Fibroblast of lung (primary cell): Measurements from ENCODE around the gene C9orf72. TPM values are rescaled to one million over a fixed set of nuclear protein-coding genes. Genes with fewer than 3 reads are reported as not detected.

ENCODE experiments used
- DNase-seq, 2 donors: peaks; one replicate each; pipeline versions ENCODE4 v3.0.0 to v3.0.0-alpha.2; 2010; ENCODE audit warnings: low read depth in 2 of 2
- H2AFZ ChIP-seq: 2 replicates; pipeline ENCODE4 v1.5.1; 2012; ENCODE audit warnings: low read length, control low read depth, inconsistent platforms
- H3K27ac ChIP-seq: 2 replicates; pipeline ENCODE4 v1.5.1; 2011; ENCODE audit warnings: low read length, control low read depth; ENCODE audit not compliant: insufficient read depth
- H3K27me3 ChIP-seq: 2 replicates; pipeline ENCODE4 v1.5.1; 2011; ENCODE audit warnings: mild to moderate bottlenecking, low read length; ENCODE audit not compliant: control insufficient read depth, insufficient read depth
- H3K36me3 ChIP-seq: 2 replicates; pipeline ENCODE4 v1.5.1; 2011; ENCODE audit warnings: low read length; ENCODE audit not compliant: control insufficient read depth, insufficient read depth
- H3K4me1 ChIP-seq: 2 replicates; pipeline ENCODE4 v1.5.1; 2011; ENCODE audit warnings: low read length; ENCODE audit not compliant: control insufficient read depth, insufficient read depth; ENCODE audit errors: extremely low read depth
- H3K4me2 ChIP-seq: 2 replicates; pipeline ENCODE4 v1.5.1; 2011; ENCODE audit warnings: low read length, control low read depth; ENCODE audit not compliant: insufficient read depth; ENCODE audit errors: extremely low read depth
- H3K4me3 ChIP-seq, 4 experiments: fragments of 200-600 bp in 1 of 4; sonication (generic) in 1 of 4; replicated peaks in 1 of 4; 2 replicates each; pipeline ENCODE4 v1.5.1; 2011 to 2016; ENCODE audit warnings: low read length in 4 of 4, low read depth in 3 of 4, mild to moderate bottlenecking in 3 of 4, control low read depth in 2 of 4, inconsistent platforms in 1 of 4, mixed read lengths in 1 of 4; ENCODE audit not compliant: insufficient read depth in 1 of 4; ENCODE audit errors: control extremely low read depth in 1 of 4
- H3K79me2 ChIP-seq: 2 replicates; pipeline ENCODE4 v1.5.1; 2012; ENCODE audit warnings: mild to moderate bottlenecking, low read length, inconsistent platforms; ENCODE audit not compliant: control insufficient read depth, insufficient read depth
- H3K9ac ChIP-seq: 2 replicates; pipeline ENCODE4 v1.5.1; 2011; ENCODE audit warnings: mild to moderate bottlenecking, low read length, control low read depth; ENCODE audit not compliant: insufficient read depth
- H3K9me3 ChIP-seq: 2 replicates; pipeline ENCODE4 v1.5.1; 2012; ENCODE audit warnings: low read depth, low read length; ENCODE audit not compliant: control insufficient read depth, insufficient read depth
- H4K20me1 ChIP-seq: 2 replicates; pipeline ENCODE4 v1.5.1; 2011; ENCODE audit warnings: low read length; ENCODE audit not compliant: control insufficient read depth, insufficient read depth; ENCODE audit errors: extremely low read depth
- CTCF ChIP-seq, 2 donors: IDR thresholded peaks in 1 of 2; conservative IDR thresholded peaks in 1 of 2; 1 replicate in 1 of 2; 2 replicates in 1 of 2; pipeline ENCODE4 v1.5.1; 2011 to 2012; ENCODE audit warnings: low read length in 2 of 2, control low read depth in 1 of 2, inconsistent platforms in 1 of 2, low read depth in 1 of 2, mild to moderate bottlenecking in 1 of 2
- EZH2 ChIP-seq: IDR thresholded peaks from 2 replicates; pipeline ENCODE4 v1.5.1; 2012; ENCODE audit warnings: low read length, control low read depth, mild to moderate bottlenecking; ENCODE audit errors: missing control alignments
- polyA plus RNA-seq, 2 donors: library from polyadenylated mRNA; depleted of rRNA in 1 of 2; stranded (reverse) in 1 of 2; unstranded in 1 of 2; fragments of >200 nt; gene quantifications; 2 replicates each; pipeline ENCODE4 v1.2.1, GENCODE V29; 2011 to 2012; ENCODE audit warnings: missing spikeins in 1 of 2
- total RNA-seq: library from RNA; depleted of rRNA; stranded (reverse); fragments of >200 nt; gene quantifications from 2 replicates; pipeline ENCODE4 v1.2.1, GENCODE V29; 2014

The C9orf72 gene
- total and polyA plus RNA-seq, 2 donors (not counting 1 experiment from before 2014, with no cell fraction given), result 3.6 to 4.5 TPM

DNA sequence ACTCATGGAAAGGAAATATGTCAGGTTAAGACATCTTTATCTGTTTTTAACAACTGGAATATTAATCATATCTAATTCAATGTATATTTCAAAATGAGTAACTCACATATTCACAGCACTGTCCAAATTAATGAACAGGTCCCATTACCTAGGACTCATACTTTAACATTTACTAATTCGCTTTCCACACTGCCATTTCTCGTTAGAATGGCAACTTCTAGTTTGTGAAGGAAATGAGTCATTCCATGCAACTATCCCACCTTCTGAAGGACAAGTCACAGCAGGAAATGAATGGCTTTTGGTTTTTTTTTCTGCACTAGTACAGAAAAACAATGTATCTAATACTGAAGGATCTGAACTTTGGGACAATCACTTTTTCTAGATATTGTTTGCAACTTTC lies 73.8 kb downstream of the C9orf72 start:
- no peak for TF ChIP-seq EZH2
- TF ChIP-seq CTCF (conservative IDR thresholded peaks at IDR 0.05 in 1 of 2, IDR thresholded peaks at IDR 0.05 in 1 of 2; ENCODE audit: low read depth in 1 of 2, low read length in 2 of 2), result no peak
- no peak overlapping the region for H3K27ac ChIP-seq

GRCh38 chr9:27497883-27498417 lies 75.3 kb downstream of the C9orf72 start:
- H3K9ac ChIP-seq, result no peak overlapping the region
- H3K4me2 ChIP-seq, result no peak overlapping the region
- H2AFZ ChIP-seq, result no peak overlapping the region
- TF ChIP-seq CTCF (conservative IDR thresholded peaks at IDR 0.05 in 1 of 2, IDR thresholded peaks at IDR 0.05 in 1 of 2; ENCODE audit: low read depth in 1 of 2, low read length in 2 of 2) (no peak), EZH2 (no peak)
- no peaks in the 10 kb centered on the region for H3K36me3 ChIP-seq
- no peaks in the 10 kb centered on the region for H3K27me3 ChIP-seq
- no peak for DNase-seq
- H4K20me1 ChIP-seq, result no peaks in the 10 kb centered on the region
- H3K4me3 ChIP-seq, result no peak overlapping the region
- H3K9me3 ChIP-seq, result no peaks in the 10 kb centered on the region
- no peak overlapping the region for H3K27ac ChIP-seq
- no peaks in the 10 kb centered on the region for H3K4me1 ChIP-seq
- H3K79me2 ChIP-seq, result no peaks in the 10 kb centered on the region

More for the DNA sequence above, 73.8 kb downstream of the C9orf72 start:
- no peaks in the 10 kb centered on the region for H3K4me1 ChIP-seq
- H3K4me3 ChIP-seq, result no peak overlapping the region
- H3K9ac ChIP-seq, result no peak overlapping the region
- no peaks in the 10 kb centered on the region for H3K79me2 ChIP-seq
- no peaks in the 10 kb centered on the region for H3K9me3 ChIP-seq
- peak; percentile 10 to 42 for DNase-seq
- no peaks in the 10 kb centered on the region for H3K36me3 ChIP-seq
- no peak overlapping the region for H2AFZ ChIP-seq
- no peak overlapping the region for H3K4me2 ChIP-seq
- H3K27me3 ChIP-seq, result no peaks in the 10 kb centered on the region
- no peaks in the 10 kb centered on the region for H4K20me1 ChIP-seq

Other genes with a start within 250 kb of the C9orf72 start
- not detected in 2 replicates for gene IFNK, start 49.2 kb downstream of the C9orf72 start, total RNA-seq
- gene IFNK, start 49.2 kb downstream of the C9orf72 start, polyA plus RNA-seq, result not detected in 2 replicates
- gene MOB3B, start 43.7 kb downstream of the C9orf72 start, total RNA-seq, result under 0.01 TPM in 2 replicates
- gene MOB3B, start 43.7 kb downstream of the C9orf72 start, polyA plus RNA-seq, result 0.12 and 0.15 TPM in 2 replicates